ENCODE measurements around the gene ARHGEF17. TPM values are rescaled to one million over a fixed set of nuclear protein-coding genes. Genes with fewer than 3 reads are reported as not detected.

Gene ARHGEF17
- total and polyA plus RNA-seq, 9 donors = 23.8 to 64.4 (median 49.0) TPM

- no peaks in the 10 kb centered on the region for H3K9me3 ChIP-seq (replicated peaks; ENCODE audit: control insufficient read depth, low read depth, low read length)
- WGBS (ENCODE audit: insufficient coverage) = 93% methylated on average over 2 of the region's 3 CpGs
- DNase-seq = no peak
- H3K36me3 ChIP-seq (ENCODE audit: control insufficient read depth, insufficient read depth, low read length) = no peaks in the 10 kb centered on the region
- H3K27me3 ChIP-seq (ENCODE audit: control insufficient read depth, insufficient read depth, low read length) = no peaks in the 10 kb centered on the region
- H3K27ac ChIP-seq (ENCODE audit: low read length) = no peak overlapping the region
- peaks cover 36% of the 10 kb centered on the region for H3K4me1 ChIP-seq (ENCODE audit: control insufficient read depth, insufficient read depth, low read length)
- H3K4me3 ChIP-seq (ENCODE audit: low read length) = no peak overlapping the region
Observed at GRCh38 chr11:73291196-73291595, 16.9 kb upstream of the ARHGEF17 start.

DNA sequence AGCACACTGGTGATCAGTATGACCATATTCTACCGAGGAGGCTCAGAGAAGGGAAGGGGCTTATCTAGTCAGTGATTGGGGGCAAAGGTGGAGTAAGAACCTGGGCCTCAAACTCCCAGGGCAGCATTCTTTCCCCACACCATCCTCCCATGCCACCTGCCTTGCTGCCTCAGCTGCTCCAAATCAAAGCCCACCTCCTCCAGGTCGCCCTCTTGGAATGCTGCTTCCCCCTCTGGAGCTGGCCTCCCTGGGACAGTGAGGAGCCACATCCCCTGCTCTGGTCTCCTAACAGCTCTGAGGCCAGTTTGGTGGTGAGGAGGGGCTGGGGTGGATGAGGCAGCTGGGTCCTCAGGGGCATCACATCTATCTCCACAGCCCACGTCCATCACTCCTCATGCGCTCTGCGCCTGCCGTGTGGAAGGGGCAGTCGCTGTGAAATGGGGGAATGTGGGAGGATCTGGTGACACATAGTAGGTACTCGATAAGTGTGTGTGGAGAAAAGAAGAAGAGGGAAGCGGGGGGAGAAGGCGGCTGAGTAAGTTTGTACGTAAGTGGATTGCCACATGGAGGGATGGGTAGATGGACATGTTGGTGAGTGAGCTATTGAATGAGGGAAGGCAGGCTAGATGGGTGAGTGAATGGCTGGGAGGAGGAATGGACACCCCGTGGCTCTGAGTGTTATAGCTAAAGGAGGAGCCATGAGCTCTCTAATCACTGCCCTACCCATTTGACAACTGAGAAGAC lies 16.1 kb upstream of the ARHGEF17 start:
- 77% methylated on average over 6 of the region's 12 CpGs for WGBS (ENCODE audit: insufficient coverage)
- H3K4me3 ChIP-seq (ENCODE audit: low read length) = no peak overlapping the region
- H3K36me3 ChIP-seq (ENCODE audit: control insufficient read depth, insufficient read depth, low read length) = no peaks in the 10 kb centered on the region
- H3K4me1 ChIP-seq (ENCODE audit: control insufficient read depth, insufficient read depth, low read length) = peaks cover 36% of the 10 kb centered on the region
- H3K27ac ChIP-seq (ENCODE audit: low read length) = no peak overlapping the region
- H3K27me3 ChIP-seq (ENCODE audit: control insufficient read depth, insufficient read depth, low read length) = no peaks in the 10 kb centered on the region
- no peak for DNase-seq
- no peaks in the 10 kb centered on the region for H3K9me3 ChIP-seq (replicated peaks; ENCODE audit: control insufficient read depth, low read depth, low read length)

DNA sequence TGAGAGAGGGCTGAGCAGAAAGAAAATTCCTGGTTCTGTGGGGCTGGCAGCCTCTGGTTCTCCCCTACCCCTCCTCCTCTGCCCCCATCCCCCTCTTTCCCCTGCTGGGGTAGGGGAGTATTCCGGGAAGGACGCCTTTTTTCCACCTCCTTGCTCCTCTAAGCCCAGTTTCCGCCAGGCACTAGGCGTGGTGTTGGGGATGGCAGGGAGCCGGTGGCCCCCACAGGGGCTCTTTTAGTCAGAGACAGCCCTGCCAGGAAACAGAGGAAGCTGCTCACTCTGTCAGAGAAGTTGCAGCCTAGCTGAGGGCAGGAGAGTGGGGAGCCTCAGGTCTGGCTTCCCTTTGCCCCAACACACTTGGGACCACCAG lies 15.6 kb upstream of the ARHGEF17 start:
- H3K27ac ChIP-seq (ENCODE audit: low read length) = no peak overlapping the region
- H3K36me3 ChIP-seq (ENCODE audit: control insufficient read depth, insufficient read depth, low read length) = no peaks in the 10 kb centered on the region
- no peaks in the 10 kb centered on the region for H3K27me3 ChIP-seq (ENCODE audit: control insufficient read depth, insufficient read depth, low read length)
- H3K4me3 ChIP-seq (ENCODE audit: low read length) = no peak overlapping the region
- DNase-seq = peak; percentile 82
- no peaks in the 10 kb centered on the region for H3K9me3 ChIP-seq (replicated peaks; ENCODE audit: control insufficient read depth, low read depth, low read length)
- WGBS (ENCODE audit: insufficient coverage) = 0% methylated on average over 1 of the region's 5 CpGs
- H3K4me1 ChIP-seq (ENCODE audit: control insufficient read depth, insufficient read depth, low read length) = peaks cover 33% of the 10 kb centered on the region

DNA sequence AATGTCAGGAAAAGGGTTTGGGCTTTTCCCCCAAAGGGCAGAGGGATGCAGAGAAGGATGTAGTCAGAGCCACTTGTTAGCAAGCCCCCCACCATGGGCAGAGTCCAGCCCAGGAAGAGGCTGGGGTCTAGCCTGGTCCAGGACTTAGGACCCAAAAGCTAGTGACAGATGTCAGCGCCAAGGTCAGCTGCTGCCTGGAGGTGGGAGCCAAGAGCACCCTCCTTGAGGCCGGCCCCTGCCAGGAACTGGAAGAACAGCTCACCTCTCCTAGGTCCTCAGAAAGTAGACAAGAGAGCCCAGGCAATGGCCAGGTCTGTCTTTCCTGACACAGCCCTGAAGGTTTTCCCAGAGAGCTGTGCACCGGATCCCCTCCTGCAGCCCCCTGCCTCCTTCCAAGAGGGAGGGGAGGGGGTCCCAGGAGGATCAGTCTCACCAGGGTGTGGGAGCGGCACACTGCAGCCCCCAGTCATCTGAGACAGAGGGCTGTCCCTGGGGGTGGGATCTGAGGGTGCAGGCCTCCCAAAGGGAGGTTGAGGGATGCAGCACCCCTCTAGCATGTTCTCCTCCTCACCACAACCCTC lies 14.6 kb upstream of the ARHGEF17 start:
- Histone ChIP-seq H3K9me3 (replicated peaks; ENCODE audit: control insufficient read depth, low read depth, low read length) (no peaks in the 10 kb centered on the region), H3K27ac (ENCODE audit: low read length) (no peak overlapping the region), H3K36me3 (ENCODE audit: control insufficient read depth, insufficient read depth, low read length) (no peaks in the 10 kb centered on the region), H3K4me3 (ENCODE audit: low read length) (no peak overlapping the region), H3K4me1 (ENCODE audit: control insufficient read depth, insufficient read depth, low read length) (peaks cover 24% of the 10 kb centered on the region), H3K27me3 (ENCODE audit: control insufficient read depth, insufficient read depth, low read length) (no peaks in the 10 kb centered on the region)
- no peak for DNase-seq
- WGBS (ENCODE audit: insufficient coverage) = 70% methylated on average over 2 of the region's 4 CpGs

DNA sequence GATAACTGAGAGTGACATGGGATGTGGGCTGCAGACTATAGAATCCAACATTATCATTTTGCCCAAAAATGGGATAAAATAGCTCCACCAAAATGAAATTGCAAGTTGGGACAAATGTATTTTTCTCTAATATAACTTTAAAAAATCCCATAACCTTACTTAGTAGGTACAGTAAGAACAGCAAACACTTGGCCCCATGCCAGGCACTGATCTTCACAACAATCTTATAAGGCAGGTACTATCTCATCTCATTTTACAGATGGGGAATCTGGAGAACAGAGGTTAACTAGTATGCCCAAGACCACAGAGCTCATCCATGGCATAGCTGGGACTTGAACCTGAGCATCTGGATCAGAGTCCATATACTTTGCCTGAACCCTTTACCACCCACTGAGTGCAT lies 13.5 kb upstream of the ARHGEF17 start:
- Histone ChIP-seq H3K4me3 (ENCODE audit: low read length) (no peak overlapping the region), H3K36me3 (ENCODE audit: control insufficient read depth, insufficient read depth, low read length) (no peaks in the 10 kb centered on the region), H3K4me1 (ENCODE audit: control insufficient read depth, insufficient read depth, low read length) (peaks cover 12% of the 10 kb centered on the region), H3K27ac (ENCODE audit: low read length) (no peak overlapping the region), H3K9me3 (replicated peaks; ENCODE audit: control insufficient read depth, low read depth, low read length) (no peaks in the 10 kb centered on the region), H3K27me3 (ENCODE audit: control insufficient read depth, insufficient read depth, low read length) (no peaks in the 10 kb centered on the region)
- DNase-seq = no peak

- WGBS (ENCODE audit: insufficient coverage) = 33% methylated on average over 11 of the region's 12 CpGs
- H3K4me3 ChIP-seq (ENCODE audit: low read length) = no peak overlapping the region
- no peak for DNase-seq
- H3K4me1 ChIP-seq (ENCODE audit: control insufficient read depth, insufficient read depth, low read length) = peaks cover 12% of the 10 kb centered on the region
- no peaks in the 10 kb centered on the region for H3K9me3 ChIP-seq (replicated peaks; ENCODE audit: control insufficient read depth, low read depth, low read length)
- no peak overlapping the region for H3K27ac ChIP-seq (ENCODE audit: low read length)
- H3K27me3 ChIP-seq (ENCODE audit: control insufficient read depth, insufficient read depth, low read length) = no peaks in the 10 kb centered on the region
- H3K36me3 ChIP-seq (ENCODE audit: control insufficient read depth, insufficient read depth, low read length) = no peaks in the 10 kb centered on the region
Observed at GRCh38 chr11:73295241-73295995, 12.7 kb upstream of the ARHGEF17 start.

DNA sequence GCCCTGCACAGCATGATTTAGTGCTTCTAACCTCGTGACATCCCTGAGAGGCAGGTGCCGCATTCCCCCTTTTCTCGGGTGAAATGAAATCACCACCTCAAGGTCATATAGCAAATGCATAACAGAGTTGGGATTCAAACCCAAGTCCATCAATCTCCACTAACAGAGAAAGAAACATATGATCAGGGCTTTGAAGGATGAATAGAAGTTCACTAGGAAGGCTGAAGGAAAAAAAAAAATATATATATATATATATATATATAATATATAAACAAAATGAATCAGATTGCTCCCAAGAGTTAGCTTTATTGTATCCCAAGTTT lies 12.1 kb upstream of the ARHGEF17 start:
- DNase-seq = no peak
- Histone ChIP-seq H3K36me3 (ENCODE audit: control insufficient read depth, insufficient read depth, low read length) (no peaks in the 10 kb centered on the region), H3K9me3 (replicated peaks; ENCODE audit: control insufficient read depth, low read depth, low read length) (no peaks in the 10 kb centered on the region), H3K4me1 (ENCODE audit: control insufficient read depth, insufficient read depth, low read length) (peaks cover 15% of the 10 kb centered on the region), H3K27me3 (ENCODE audit: control insufficient read depth, insufficient read depth, low read length) (no peaks in the 10 kb centered on the region), H3K27ac (ENCODE audit: low read length) (no peak overlapping the region), H3K4me3 (ENCODE audit: low read length) (no peak overlapping the region)
- no CpG with 5 or more reads among the region's 3 CpGs for WGBS (ENCODE audit: insufficient coverage)

DNA sequence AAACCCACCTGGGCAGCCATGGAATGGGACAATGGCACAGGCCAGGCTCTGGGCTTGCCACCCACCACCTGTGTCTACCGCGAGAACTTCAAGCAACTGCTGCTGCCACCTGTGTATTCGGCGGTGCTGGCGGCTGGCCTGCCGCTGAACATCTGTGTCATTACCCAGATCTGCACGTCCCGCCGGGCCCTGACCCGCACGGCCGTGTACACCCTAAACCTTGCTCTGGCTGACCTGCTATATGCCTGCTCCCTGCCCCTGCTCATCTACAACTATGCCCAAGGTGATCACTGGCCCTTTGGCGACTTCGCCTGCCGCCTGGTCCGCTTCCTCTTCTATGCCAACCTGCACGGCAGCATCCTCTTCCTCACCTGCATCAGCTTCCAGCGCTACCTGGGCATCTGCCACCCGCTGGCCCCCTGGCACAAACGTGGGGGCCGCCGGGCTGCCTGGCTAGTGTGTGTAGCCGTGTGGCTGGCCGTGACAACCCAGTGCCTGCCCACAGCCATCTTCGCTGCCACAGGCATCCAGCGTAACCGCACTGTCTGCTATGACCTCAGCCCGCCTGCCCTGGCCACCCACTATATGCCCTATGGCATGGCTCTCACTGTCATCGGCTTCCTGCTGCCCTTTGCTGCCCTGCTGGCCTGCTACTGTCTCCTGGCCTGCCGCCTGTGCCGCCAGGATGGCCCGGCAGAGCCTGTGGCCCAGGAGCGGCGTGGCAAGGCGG lies 11.4 kb upstream of the ARHGEF17 start:
- Histone ChIP-seq H3K36me3 (ENCODE audit: control insufficient read depth, insufficient read depth, low read length) (no peaks in the 10 kb centered on the region), H3K27me3 (ENCODE audit: control insufficient read depth, insufficient read depth, low read length) (no peaks in the 10 kb centered on the region), H3K4me3 (ENCODE audit: low read length) (no peak overlapping the region), H3K4me1 (ENCODE audit: control insufficient read depth, insufficient read depth, low read length) (peaks cover 15% of the 10 kb centered on the region), H3K9me3 (replicated peaks; ENCODE audit: control insufficient read depth, low read depth, low read length) (no peaks in the 10 kb centered on the region), H3K27ac (ENCODE audit: low read length) (no peak overlapping the region)
- WGBS (ENCODE audit: insufficient coverage) = 89% methylated on average over 35 of the region's 35 CpGs
- DNase-seq = no peak

- DNase-seq = no peak
- no peak overlapping the region for H3K4me3 ChIP-seq (ENCODE audit: low read length)
- no peaks in the 10 kb centered on the region for H3K9me3 ChIP-seq (replicated peaks; ENCODE audit: control insufficient read depth, low read depth, low read length)
- H3K27me3 ChIP-seq (ENCODE audit: control insufficient read depth, insufficient read depth, low read length) = no peaks in the 10 kb centered on the region
- H3K36me3 ChIP-seq (ENCODE audit: control insufficient read depth, insufficient read depth, low read length) = no peaks in the 10 kb centered on the region
- H3K4me1 ChIP-seq (ENCODE audit: control insufficient read depth, insufficient read depth, low read length) = peaks cover 12% of the 10 kb centered on the region
- no peak overlapping the region for H3K27ac ChIP-seq (ENCODE audit: low read length)
- 92% methylated on average over 15 of the region's 18 CpGs for WGBS (ENCODE audit: insufficient coverage)
Observed at GRCh38 chr11:73297231-73297590, 10.9 kb upstream of the ARHGEF17 start.

- H3K27ac ChIP-seq (ENCODE audit: low read length) = no peak overlapping the region
- no peak overlapping the region for H3K4me3 ChIP-seq (ENCODE audit: low read length)
- H3K27me3 ChIP-seq (ENCODE audit: control insufficient read depth, insufficient read depth, low read length) = no peaks in the 10 kb centered on the region
- peaks cover 7% of the 10 kb centered on the region for H3K4me1 ChIP-seq (ENCODE audit: control insufficient read depth, insufficient read depth, low read length)
- WGBS (ENCODE audit: insufficient coverage) = 90% methylated on average over 3 of the region's 3 CpGs
- H3K36me3 ChIP-seq (ENCODE audit: control insufficient read depth, insufficient read depth, low read length) = no peaks in the 10 kb centered on the region
- no peaks in the 10 kb centered on the region for H3K9me3 ChIP-seq (replicated peaks; ENCODE audit: control insufficient read depth, low read depth, low read length)
- no peak for DNase-seq
Observed at GRCh38 chr11:73297702-73298101, 10.4 kb upstream of the ARHGEF17 start.
